T47D (cell line): Measurements from ENCODE around the gene NUDT21.

Experiments used
- DNase-seq, 2 experiments: peaks; one replicate each; pipeline versions ENCODE4 v3.0.0 to v3.0.0-alpha.2; 2011 to 2012; ENCODE audit warnings: low read depth in 1 of 2, low spot score in 1 of 2
- JUND ChIP-seq: IDR thresholded peaks from 2 replicates; pipeline ENCODE4 v1.6.1; 2012; ENCODE audit warnings: low read depth
- in situ Hi-C: cut with HindIII; loops from 2 replicates; pipeline ENCODE4 v1.10.0; 2016; ENCODE audit warnings: low sequenced_read_pairs, low pct_unique_long_range_greater_than_20kb

Gene NUDT21

GRCh38 chr16:56421976-56422669, 29.0 kb downstream of the NUDT21 start:
- no peak for DNase-seq
- no peak for TF ChIP-seq JUND

GRCh38 chr16:56421313-56421712, 29.8 kb downstream of the NUDT21 start:
- in situ Hi-C loops = no loop called here
- no peak for DNase-seq
- no peak for TF ChIP-seq JUND

More at GRCh38 chr16:56421976-56422669, 29.0 kb downstream of the NUDT21 start:
- in situ Hi-C loops = no loop called here

DNA sequence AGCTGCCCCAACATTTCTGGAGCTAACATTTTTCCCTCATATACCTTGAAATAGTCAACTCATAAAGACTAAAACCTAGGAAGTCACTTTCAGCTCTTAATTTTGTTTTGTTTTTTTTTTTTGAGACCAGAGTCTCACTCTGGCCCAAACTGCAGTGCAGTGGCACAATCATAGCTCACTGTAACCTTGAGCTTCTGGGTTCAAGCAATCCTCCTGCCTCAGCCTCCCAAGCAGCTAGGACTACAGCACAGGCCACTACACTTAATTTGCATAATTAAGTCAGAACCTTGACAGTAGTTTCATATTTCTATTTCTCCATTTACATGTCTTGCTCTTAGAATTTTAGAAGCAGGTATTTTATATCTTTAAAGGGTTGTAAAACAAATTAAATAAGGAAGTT, 30.5 kb downstream of the NUDT21 start:
- no peak for DNase-seq
- no peak for TF ChIP-seq JUND
- in situ Hi-C loops = no loop called here

GRCh38 chr16:56419740-56420548, 31.2 kb downstream of the NUDT21 start:
- in situ Hi-C loops = no loop called here
- no peak for DNase-seq
- TF ChIP-seq JUND = no peak

GRCh38 chr16:56417138-56417537, 34.0 kb downstream of the NUDT21 start:
- no peak for TF ChIP-seq JUND
- in situ Hi-C loops = no loop called here
- DNase-seq = no peak

DNA sequence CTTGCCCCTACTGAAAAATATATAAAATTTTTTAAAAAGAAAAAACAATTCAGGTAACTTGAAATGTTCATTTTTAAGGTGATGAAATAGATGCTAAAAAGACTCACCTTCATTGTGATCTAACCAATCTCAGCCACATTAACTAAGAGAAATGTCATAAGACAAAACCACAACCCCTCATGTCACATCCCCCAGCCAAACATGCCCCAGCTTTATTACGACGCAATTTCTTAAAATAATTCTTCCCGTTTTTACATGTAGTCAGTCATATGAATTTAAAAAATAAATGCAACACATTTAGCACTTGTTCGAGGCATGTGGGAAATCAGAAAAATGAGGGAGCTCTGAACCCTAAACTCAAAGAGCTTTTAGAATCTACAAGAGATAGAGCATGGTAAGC, 35.3 kb downstream of the NUDT21 start:
- DNase-seq = no peak
- no peak for TF ChIP-seq JUND
- in situ Hi-C loops = no loop called here

DNA sequence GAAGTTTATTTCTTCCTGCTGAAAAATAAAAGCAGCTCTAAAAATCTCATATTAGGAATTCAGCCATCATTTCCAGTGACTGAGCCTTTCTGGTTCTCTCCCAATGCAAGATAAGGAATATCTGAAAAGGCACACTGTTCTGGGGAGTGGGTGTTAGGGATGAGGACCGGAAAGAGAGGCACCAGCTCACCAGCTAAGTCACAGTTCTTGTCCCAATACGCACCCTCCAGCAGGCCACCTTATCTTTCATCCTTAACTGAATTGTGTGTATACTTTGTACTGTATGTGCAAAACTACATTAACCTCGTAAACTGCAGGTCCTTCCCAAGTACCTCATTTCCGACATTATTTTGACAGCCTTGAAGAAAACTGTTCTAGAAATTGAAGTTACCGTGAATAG, 36.8 kb downstream of the NUDT21 start:
- no peak for TF ChIP-seq JUND
- in situ Hi-C loops = no loop called here
- no peak for DNase-seq

GRCh38 chr16:56413381-56413780, 37.8 kb downstream of the NUDT21 start:
- TF ChIP-seq JUND = no peak
- no peak for DNase-seq
- in situ Hi-C loops = no loop called here

- in situ Hi-C loops = no loop called here
- DNase-seq = no peak
- no peak for TF ChIP-seq JUND
These were observed 39.5 kb downstream of the NUDT21 start for GRCh38 chr16:56411624-56412023.

- in situ Hi-C loops = no loop called here
- no peak for DNase-seq
These were observed 40.0 kb downstream of the NUDT21 start for GRCh38 chr16:56411123-56411522.

GRCh38 chr16:56409195-56409594, 41.9 kb downstream of the NUDT21 start:
- DNase-seq = peak in 1 of 2 experiments; percentile 68
- no peak for TF ChIP-seq JUND
- in situ Hi-C loops = no loop called here

More at GRCh38 chr16:56411123-56411522, 40.0 kb downstream of the NUDT21 start:
- TF ChIP-seq JUND = no peak

GRCh38 chr16:56408379-56409098, 42.6 kb downstream of the NUDT21 start:
- TF ChIP-seq JUND = no peak
- in situ Hi-C loops = no loop called here
- DNase-seq = peak in 1 of 2 experiments; percentile 43

- no peak for DNase-seq
- in situ Hi-C loops = no loop called here
- no peak for TF ChIP-seq JUND
These were observed 45.0 kb downstream of the NUDT21 start for GRCh38 chr16:56405977-56406672.
